IPS DF 4.7 (cell line): ENCODE data around the gene RBBP8.
"Not testable (repeated sequence)": the region's sequence is repeated elsewhere in the genome, so short reads cannot be mapped to it uniquely, and the experiment has no call there.

ENCODE experiments used
- DNase-seq: peaks from one replicate; pipeline ENCODE4 v3.0.0-alpha.2; 2013; ENCODE audit warnings: low spot score; ENCODE audit errors: extremely low read depth

Gene RBBP8

DNA sequence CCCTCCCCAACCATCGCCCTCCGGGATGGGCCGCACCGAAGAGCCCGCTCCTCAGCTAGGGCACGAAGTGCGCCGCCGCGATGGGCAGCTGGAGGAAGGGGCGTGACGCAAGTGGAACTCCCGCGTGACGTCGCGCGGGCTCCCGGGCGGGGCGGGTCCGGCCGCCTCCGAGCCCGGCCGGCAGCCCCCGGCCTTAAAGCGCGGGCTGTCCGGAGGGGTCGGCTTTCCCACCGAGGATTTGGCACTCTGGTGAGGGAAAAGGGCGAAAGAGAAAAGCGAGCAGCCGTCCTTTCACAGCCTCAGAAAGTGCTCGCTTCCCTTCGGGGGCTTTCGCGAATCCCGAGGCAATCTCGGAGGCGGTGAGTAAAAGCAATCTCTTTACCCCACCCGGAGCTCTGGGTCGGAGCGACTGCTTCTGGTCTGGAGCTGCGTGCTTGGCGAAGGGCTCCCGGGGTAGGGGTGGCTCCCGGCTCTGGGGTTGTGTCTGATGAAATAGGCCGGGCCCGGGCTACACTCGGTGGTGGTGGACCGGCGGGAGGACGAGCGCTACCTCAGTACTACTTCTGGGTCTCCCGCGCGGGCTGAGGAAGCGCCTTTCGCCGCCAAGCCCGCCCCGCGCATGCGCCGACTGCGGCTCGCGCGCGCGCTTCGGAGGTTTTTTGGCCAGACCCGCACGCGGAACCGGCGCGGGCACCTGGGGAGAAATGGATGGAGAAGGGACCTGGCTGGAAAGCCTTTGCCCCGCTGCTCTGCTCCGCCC, at the start of gene RBBP8:
RBBP8 (plus strand) TSS at position 123 of the 760 bp plus-strand sequence. CDS start 3,524 bp downstream, outside the sequence.
- no peak for DNase-seq

- DNase-seq: no peak
Observed at GRCh38 chr18:22883827-22884226, 49.3 kb upstream of the RBBP8 start.

- not testable (repeated sequence) for DNase-seq
Observed at GRCh38 chr18:22885694-22886093, 47.4 kb upstream of the RBBP8 start.

GRCh38 chr18:22899421-22899820, 33.7 kb upstream of the RBBP8 start:
- no peak for DNase-seq

DNA sequence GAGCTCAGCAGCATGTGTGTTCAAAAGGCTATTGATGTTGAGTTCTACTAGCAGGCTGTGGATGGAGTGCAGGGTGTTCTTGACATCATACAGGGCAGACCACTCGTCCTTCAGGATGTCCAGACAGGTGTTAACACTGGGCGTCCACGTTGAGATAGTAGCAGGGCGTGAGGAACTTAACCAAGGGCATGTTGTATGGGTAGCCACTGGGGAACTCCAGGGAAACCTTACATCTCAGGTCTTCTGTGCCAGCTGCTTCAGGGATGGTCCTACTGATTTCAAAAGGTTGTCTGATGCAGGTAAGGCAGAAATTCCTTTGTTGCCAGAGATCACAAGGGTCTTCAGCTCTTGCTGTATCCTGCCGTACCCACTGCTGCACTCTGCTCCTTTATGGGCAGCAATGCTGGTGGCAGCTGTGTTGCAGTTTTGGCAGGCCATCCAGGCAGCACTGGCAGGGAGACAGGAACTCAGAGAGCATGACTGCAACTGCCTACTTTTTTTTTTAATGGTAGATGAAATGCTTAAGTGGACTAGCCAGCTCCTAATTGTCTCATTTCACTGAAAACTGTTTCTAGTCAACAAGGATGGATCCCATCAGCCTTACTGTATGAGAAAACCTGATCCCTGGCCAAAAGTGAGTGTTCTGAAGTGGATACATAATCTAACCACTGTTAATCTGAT, 32.4 kb upstream of the RBBP8 start:
- DNase-seq: no peak

GRCh38 chr18:22902093-22902492, 31.0 kb upstream of the RBBP8 start:
- no peak for DNase-seq

DNA sequence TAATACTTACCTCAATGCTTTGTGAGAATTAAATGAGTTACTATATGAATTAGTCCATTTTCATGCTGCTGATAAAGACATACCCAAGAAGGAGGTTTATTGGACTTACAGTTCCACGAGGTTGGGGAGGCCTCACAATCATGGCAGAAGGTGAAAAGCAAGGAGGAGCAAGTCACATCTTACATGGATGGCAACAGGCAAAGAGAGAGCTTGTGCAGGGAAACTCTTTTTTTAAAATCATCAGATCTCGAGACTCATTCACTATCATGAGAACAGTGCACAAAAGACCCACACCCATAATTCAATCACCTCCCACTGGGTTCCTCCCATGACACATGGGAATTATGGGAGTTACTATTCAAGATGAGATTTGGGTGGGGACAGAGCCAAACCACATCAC, 29.9 kb upstream of the RBBP8 start:
- DNase-seq: not testable (repeated sequence)

DNA sequence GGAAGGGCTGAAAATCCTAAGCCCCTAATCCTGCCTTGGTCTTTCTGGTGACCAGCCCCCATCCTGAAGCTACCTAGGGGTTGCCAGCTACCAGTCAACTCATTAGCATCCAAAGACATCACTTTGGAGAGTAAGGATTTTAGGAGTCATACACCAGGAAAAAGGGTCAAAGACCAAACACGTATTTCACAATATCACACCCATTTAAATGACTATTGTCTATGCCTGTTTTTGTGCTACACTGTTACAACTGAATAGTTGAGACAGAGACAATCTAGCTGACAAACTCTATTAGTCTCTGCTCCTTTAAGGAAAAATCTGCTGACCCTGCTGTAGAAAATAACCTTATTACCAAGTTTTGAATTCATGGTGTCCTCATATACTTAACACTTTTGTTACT, 21.0 kb upstream of the RBBP8 start:
- DNase-seq: no peak

DNA sequence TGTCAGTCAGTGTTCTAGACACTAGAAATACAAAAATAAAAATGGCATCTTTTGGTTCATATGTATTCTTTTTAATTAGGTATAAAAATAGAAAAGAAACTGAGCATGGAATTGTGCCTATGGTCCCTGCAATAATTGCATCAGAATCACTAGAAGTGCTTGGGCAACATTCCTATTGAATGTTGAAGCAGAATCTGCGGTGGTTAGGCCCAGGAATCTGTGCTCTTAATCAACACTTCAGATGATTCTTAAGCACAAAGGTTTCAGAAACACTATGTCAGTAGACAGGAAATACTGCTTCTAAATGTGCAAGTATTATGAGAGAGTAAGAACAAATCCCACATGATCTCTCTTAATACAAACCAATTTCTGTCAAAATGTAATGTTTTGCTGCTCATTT, 20.3 kb upstream of the RBBP8 start:
- no peak for DNase-seq

DNA sequence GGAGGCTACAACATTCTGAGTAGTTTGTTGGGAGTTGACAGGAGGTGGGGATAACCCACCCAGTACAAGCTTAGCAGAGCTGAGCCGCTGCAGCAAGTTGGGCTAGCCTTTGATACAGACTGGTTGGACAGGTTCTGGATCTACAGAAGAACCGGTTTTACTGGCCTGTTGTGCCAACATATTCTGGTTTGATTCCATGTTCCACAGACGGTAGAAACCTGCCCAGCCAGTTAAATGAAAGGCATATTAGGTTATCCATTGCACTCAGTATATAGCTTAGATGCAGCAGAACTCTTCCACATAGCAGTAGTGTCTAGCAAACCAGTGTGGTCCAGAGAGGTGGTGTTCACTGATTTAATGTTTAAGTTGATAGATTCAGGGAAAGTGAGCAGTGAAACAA, 19.3 kb upstream of the RBBP8 start:
- DNase-seq: no peak

GRCh38 chr18:22914633-22915032, 18.5 kb upstream of the RBBP8 start:
- no peak for DNase-seq

GRCh38 chr18:22915337-22915736, 17.8 kb upstream of the RBBP8 start:
- no peak for DNase-seq

DNA sequence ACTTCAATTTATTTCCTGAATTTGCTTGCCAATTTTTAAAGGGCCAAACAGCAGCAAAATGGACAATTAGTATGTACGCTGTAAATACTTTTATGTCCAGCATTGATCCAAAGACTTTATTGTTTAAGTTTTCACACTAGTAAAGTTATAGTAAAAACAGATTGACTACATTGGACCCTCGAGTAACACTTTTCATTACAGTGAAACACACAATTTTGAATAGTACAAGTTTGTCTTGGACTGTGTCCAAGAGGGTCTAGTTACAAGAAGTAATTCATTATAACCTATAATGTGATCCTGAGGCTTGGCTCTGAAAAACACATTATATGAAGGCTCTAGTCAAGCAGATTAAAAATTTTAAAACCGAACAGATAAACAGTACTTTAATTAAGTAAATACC, 11.4 kb upstream of the RBBP8 start:
- no peak for DNase-seq

DNA sequence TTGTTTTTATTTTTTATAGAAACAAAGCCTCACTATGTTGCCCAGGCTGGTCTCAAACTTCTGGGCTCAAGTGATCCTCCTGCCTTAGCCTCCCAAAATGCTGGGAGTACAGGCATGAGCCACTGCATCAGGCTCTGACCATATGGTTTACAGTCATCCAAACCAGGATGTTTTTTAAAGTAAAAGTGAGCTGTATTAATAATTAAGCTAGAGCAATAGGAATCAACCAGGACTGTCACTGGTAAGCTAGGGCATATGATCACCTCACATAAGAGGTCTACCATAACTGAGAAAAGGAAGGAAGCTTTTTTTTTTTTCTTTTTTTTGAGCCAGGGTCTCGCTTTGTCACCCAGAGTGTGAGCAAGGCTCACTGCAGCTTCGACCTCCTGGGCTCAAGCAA, 8.5 kb upstream of the RBBP8 start:
- DNase-seq: no peak

DNA sequence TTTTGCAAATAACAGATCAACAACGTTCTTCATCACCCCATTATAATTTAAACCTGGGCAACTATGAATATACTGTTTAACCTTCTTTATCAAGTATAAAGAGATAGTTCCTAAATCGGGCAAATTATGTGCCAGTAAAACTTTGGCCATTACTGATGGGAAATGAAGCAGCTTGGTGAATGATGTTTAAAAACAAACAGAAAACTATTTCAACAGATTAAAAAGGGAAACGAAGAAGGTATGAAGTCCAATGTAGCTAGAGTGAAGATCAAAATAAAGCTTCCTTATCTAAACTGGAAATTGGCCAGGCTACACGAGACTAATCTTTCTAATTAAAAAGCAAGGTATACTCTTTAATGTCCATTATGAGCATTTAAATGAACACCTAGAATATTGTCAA, 6.7 kb upstream of the RBBP8 start:
- DNase-seq: no peak

DNA sequence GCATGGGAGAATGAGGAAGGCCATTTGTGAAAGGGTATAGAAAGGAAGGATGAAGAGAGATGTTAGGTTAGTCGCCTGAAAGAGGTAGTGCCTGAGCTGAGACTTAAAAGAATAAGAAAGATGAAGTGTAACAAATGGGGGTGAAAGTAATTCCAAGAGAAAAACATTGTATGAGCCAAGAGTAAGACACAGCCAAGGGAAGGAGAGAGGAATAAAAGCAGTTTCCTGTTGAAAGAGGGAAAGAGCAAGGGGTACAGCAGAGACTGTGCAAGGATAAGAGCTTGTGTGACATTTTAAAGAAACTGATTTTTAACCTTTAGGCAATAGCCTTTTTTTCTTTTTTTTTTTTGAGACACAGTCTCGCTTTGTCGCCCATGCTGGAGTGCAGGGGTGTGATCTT, 4.8 kb upstream of the RBBP8 start:
- no peak for DNase-seq

GRCh38 chr18:22930089-22930713, 2.9 kb upstream of the RBBP8 start:
- DNase-seq: no peak

- DNase-seq: no peak
Observed at GRCh38 chr18:22932885-22933205, 283 bp upstream of the RBBP8 start.

GRCh38 chr18:22933966-22934423, 867 bp downstream of the RBBP8 start:
- DNase-seq: no peak

GRCh38 chr18:22934789-22935188, 1.7 kb downstream of the RBBP8 start:
- DNase-seq: no peak

GRCh38 chr18:22935431-22935830, 2.3 kb downstream of the RBBP8 start:
- DNase-seq: no peak

GRCh38 chr18:22936515-22936914, 3.4 kb downstream of the RBBP8 start:
- no peak for DNase-seq

DNA sequence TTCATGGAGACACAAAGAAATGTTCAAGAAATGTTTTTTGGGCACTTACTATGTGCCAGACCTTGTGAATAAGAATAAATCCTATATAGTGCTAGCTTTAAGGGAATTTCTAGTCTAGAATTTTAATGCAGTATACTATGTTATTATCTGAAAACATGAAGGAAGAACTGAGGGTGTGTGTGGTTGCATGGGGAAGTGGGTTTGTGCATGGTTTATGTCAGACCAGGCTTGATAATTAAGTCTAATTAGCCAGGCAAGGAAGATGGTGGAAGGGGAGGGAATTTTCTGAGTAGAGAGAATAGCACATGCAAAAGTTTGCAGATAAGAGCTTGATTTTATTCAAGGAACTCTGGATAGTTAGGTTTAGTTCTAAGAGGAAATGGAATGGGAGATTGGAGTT, 6.5 kb downstream of the RBBP8 start:
- no peak for DNase-seq
